WI38 (cell line): ENCODE measurements around the gene ZBTB16.

ENCODE experiments used
- H3K4me3 ChIP-seq: 2 replicates; pipeline ENCODE4 v1.5.1; 2011; ENCODE audit warnings: low read depth, mild to moderate bottlenecking, control low read depth, low read length
- CTCF ChIP-seq: IDR thresholded peaks from 2 replicates; pipeline ENCODE4 v1.5.1; 2012; ENCODE audit warnings: low read depth, mild to moderate bottlenecking, control low read depth, low read length

Gene ZBTB16

DNA sequence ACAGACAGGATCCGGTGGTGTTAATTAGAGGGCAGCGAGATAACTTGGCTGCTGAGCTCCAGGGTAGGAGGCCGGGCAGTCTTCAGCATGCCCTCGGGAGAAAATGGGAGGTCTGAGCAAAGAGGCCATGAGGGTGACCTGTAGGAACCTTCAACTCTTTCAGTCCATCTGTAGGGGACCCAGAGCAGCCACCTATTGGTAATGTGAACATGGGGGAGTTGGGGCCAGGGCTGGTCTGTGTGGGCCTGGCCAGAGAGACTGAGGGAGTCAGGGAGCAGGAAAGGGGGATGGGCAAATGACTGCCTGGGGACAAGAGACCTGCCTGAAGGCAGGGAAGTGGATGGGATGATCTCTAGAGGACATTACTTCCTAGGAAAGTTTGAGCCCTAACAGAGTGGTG, 135.6 kb downstream of the ZBTB16 start:
- TF ChIP-seq CTCF: no peak
- H3K4me3 ChIP-seq: no peak overlapping the region

DNA sequence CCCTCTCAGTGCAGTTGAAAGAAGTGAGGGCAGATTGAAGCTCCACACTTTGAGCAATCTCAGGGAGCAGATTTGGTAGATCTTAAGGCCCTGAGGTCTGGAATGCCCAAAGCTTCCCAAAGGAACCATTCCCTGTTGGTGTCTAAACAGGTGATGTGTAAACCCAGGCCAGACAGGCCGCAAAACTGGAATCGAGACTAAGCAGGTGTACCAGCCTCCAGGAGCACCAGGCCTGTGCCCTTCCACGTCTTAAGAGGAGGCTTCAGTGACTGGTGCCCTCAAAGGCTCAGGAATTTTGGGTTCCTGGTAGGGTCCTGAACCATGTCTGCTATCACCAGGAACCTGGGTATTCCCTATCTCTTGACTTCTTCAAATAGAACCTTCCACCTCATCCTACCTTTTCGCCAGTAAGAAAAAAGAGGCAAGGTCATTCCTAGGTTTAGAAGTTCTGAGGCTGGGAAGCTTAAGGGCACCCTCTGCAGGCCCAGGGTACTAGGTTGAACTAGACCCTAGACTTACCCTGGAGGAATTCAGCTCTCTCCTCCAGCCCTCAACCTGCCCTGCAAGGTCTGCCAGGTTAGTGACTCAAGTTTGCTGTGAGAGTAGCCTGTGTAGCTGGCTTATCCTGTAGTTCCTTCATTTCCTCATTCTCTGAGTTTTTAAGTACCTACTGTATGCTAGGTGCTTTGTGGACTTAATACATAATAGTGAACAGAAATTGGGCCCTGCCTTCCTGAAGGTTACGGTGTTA, 136.6 kb downstream of the ZBTB16 start:
- no peak for TF ChIP-seq CTCF
- no peak overlapping the region for H3K4me3 ChIP-seq

DNA sequence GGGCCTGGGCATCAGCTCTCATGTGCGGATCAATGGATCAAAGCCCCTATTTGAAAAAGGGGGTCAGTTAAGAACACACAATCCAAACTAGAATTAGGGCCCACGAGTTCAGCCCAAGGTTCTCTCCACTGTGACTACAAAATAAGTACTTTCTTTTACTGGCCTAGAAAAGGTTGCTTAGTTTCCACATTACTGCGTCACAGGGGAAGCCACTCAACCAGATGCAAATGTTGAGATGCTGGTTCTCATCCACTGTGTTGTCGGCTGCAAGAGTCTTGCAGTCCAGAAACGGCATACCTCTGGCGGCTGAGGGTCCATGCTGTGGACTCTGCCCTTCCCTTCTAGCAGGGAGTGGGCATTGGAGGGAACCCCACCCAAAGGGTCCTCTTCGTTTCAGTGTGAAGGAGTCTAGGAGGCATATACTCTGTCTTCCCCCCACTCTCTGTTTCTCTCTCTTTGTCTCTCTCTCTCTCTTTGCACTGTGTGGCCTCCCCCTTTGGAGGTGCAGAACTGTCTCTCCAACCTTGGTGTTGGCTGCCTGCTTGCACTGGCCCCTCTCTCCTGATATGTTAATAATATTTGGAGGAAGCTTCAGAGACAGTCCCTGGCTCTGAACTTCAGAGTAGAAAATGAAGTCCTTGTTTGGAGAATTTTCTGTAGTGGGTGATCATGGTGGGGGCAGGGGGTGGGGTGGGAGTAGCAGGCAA, 137.6 kb downstream of the ZBTB16 start:
- no peak for TF ChIP-seq CTCF

GRCh38 chr11:114197799-114198500, 138.4 kb downstream of the ZBTB16 start:
- TF ChIP-seq CTCF: no peak
- no peak overlapping the region for H3K4me3 ChIP-seq

More for the DNA sequence above, 137.6 kb downstream of the ZBTB16 start:
- H3K4me3 ChIP-seq: no peak overlapping the region

DNA sequence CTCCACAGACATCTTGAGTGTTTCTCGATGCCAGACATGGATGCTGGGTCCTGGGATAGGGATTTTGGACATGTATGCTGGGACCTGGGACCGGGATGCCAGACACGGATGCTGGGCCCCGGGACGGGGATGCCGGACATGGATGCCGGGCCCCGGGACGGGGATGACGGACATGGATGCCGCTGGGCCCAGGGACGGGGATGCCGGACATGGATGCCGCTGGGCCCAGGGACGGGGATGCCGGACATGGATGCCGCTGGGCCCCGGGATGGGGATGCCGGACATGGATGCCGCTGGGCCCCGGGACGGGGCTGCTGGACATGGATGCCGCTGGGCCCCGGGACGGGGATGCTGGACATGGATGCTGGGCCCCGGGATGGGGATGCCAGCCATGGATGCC, 139.5 kb downstream of the ZBTB16 start:
- H3K4me3 ChIP-seq: no peak overlapping the region
- TF ChIP-seq CTCF: no peak

DNA sequence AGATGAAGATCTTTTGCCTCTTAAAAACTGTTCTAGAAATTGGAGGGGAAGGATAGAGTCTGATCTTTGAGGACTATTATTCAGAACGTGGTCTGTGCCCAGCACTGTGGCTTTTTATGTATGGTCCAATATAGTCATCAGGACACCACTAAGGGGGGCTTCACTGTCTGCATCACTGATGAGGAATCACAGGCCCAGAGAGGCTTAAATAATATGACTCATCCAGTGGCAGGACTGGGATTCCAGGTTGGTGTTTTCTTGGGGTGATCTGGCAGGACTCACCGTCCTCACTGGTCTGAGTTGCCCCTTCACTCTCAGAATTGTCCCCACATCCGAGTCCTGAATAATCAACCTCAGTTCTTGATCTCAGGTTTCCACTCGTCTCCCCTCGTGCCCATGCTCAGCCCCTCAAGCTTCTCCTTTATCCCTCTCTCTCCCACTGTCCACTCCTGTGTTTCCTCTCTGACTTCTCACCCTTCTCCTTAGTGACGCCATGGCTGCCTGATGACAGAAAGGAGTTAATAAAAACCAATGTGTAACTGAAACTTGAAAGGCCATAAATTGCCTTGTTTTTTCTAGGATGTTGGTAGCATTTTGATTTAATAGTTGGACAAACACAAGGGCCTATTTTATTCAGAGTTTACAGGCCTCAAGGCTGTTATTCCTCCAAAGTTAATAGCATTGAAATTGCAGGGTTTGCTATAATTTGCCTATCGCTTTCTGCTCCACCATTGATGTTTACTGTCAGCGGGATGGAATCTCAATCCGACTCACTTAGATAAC, 141.0 kb downstream of the ZBTB16 start:
- H3K4me3 ChIP-seq: no peak overlapping the region
- no peak for TF ChIP-seq CTCF
